ENCODE data around the gene DOCK10.

- TF ChIP-seq, protein P1, sequence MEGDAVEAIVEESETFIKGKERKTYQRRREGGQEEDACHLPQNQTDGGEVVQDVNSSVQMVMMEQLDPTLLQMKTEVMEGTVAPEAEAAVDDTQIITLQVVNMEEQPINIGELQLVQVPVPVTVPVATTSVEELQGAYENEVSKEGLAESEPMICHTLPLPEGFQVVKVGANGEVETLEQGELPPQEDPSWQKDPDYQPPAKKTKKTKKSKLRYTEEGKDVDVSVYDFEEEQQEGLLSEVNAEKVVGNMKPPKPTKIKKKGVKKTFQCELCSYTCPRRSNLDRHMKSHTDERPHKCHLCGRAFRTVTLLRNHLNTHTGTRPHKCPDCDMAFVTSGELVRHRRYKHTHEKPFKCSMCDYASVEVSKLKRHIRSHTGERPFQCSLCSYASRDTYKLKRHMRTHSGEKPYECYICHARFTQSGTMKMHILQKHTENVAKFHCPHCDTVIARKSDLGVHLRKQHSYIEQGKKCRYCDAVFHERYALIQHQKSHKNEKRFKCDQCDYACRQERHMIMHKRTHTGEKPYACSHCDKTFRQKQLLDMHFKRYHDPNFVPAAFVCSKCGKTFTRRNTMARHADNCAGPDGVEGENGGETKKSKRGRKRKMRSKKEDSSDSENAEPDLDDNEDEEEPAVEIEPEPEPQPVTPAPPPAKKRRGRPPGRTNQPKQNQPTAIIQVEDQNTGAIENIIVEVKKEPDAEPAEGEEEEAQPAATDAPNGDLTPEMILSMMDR (IDR thresholded peaks at IDR 0.05) = no peak
- TF ChIP-seq POLR2A (IDR thresholded peaks at IDR 0.05) = no peak
Observed at GRCh38 chr2:224969633-224970260, 72.5 kb downstream of the DOCK10 start.

Measured in heart left ventricle (tissue), 13 donors.